Measurements from ENCODE around the gene CELF5. TPM values are rescaled to one million over a fixed set of nuclear protein-coding genes. Genes with fewer than 3 reads are reported as not detected.

Gene CELF5
- total RNA-seq, 2 donors from 2014 or later, result 0.08 TPM; not detected in 1

GRCh38 chr19:3277649-3278048 is 53.2 kb downstream of the CELF5 start:
- TF ChIP-seq CTCF (IDR thresholded peaks at IDR 0.05), result no peak
- H3K4me1 ChIP-seq, result peaks cover 0 to 9% of the 10 kb centered on the region in 2 donors
- DNase-seq (ENCODE audit: low spot score), result no peak
- H3K27me3 ChIP-seq, result peaks cover 3 to 8% of the 10 kb centered on the region in 2 donors
- H3K36me3 ChIP-seq, result no peaks in the 10 kb centered on the region
- H3K4me3 ChIP-seq, result no peak overlapping the region
- peaks cover 3 to 8% of the 10 kb centered on the region in 2 donors for H3K9me3 ChIP-seq
- H3K27ac ChIP-seq, result no peak overlapping the region

- Histone ChIP-seq H3K27ac (no peak overlapping the region), H3K27me3 (peaks cover 3 to 8% of the 10 kb centered on the region in 2 donors), H3K36me3 (no peaks in the 10 kb centered on the region), H3K4me1 (peaks cover 0 to 9% of the 10 kb centered on the region in 2 donors), H3K9me3 (peaks cover 0 to 2% of the 10 kb centered on the region in 2 donors), H3K4me3 (no peak overlapping the region)
- TF ChIP-seq CTCF (IDR thresholded peaks at IDR 0.05), result no peak
- no peak for DNase-seq (ENCODE audit: low spot score)
Observed at GRCh38 chr19:3278294-3278693, 53.8 kb downstream of the CELF5 start.

GRCh38 chr19:3278749-3279148 is 54.3 kb downstream of the CELF5 start:
- DNase-seq (ENCODE audit: low spot score), result no peak
- Histone ChIP-seq H3K4me3 (no peak overlapping the region), H3K9me3 (no peaks in the 10 kb centered on the region), H3K27me3 (peaks cover 3 to 8% of the 10 kb centered on the region in 2 donors), H3K36me3 (no peaks in the 10 kb centered on the region), H3K27ac (no peak overlapping the region), H3K4me1 (peaks cover 0 to 9% of the 10 kb centered on the region in 2 donors)
- no peak for TF ChIP-seq CTCF (IDR thresholded peaks at IDR 0.05)

GRCh38 chr19:3279306-3279705 is 54.8 kb downstream of the CELF5 start:
- no peak for TF ChIP-seq CTCF (IDR thresholded peaks at IDR 0.05)
- H3K9me3 ChIP-seq, result no peaks in the 10 kb centered on the region
- no peaks in the 10 kb centered on the region for H3K36me3 ChIP-seq
- peaks cover 0 to 11% of the 10 kb centered on the region in 2 donors for H3K4me1 ChIP-seq
- DNase-seq (ENCODE audit: low spot score), result no peak
- no peak overlapping the region for H3K4me3 ChIP-seq
- H3K27me3 ChIP-seq, result peaks cover 3 to 8% of the 10 kb centered on the region in 2 donors
- no peak overlapping the region for H3K27ac ChIP-seq

GRCh38 chr19:3281026-3281425 is 56.6 kb downstream of the CELF5 start:
- no peaks in the 10 kb centered on the region for H3K9me3 ChIP-seq
- H3K4me3 ChIP-seq, result no peak overlapping the region
- H3K4me1 ChIP-seq, result peaks cover 0 to 13% of the 10 kb centered on the region in 2 donors
- H3K36me3 ChIP-seq, result no peaks in the 10 kb centered on the region
- no peak for TF ChIP-seq CTCF (IDR thresholded peaks at IDR 0.05)
- no peak for DNase-seq (ENCODE audit: low spot score)
- H3K27ac ChIP-seq, result no peak overlapping the region
- no peaks in the 10 kb centered on the region for H3K27me3 ChIP-seq

- Histone ChIP-seq H3K4me1 (peaks cover 0 to 13% of the 10 kb centered on the region in 2 donors), H3K9me3 (no peaks in the 10 kb centered on the region), H3K36me3 (no peaks in the 10 kb centered on the region), H3K27ac (no peak overlapping the region), H3K27me3 (no peaks in the 10 kb centered on the region), H3K4me3 (no peak overlapping the region)
- no peak for TF ChIP-seq CTCF (IDR thresholded peaks at IDR 0.05)
- DNase-seq (ENCODE audit: low spot score), result no peak
Observed at GRCh38 chr19:3282155-3282554, 57.7 kb downstream of the CELF5 start.

Measured in right atrium auricular region (tissue), 2 donors.